Measurements from ENCODE around the gene PRPH.

DNA sequence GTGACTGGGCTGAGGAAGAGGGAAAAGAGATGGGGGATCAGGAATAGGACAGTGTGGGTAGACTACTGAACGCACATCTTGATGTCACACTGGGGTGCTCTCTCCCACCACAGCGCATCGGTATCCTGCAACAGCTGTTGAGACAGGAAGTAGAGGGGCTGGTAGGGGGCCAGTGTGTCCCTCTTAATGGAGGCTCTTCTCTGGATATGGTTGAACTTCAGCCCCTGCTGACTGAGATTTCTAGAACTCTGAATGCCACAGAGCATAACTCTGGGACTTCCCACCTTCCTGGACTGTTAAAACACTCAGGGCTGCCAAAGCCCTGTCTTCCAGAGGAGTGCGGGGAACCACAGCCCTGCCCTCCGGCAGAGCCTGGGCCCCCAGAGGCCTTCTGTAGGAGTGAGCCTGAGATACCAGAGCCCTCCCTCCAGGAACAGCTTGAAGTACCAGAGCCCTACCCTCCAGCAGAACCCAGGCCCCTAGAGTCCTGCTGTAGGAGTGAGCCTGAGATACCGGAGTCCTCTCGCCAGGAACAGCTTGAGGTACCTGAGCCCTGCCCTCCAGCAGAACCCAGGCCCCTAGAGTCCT, 35.2 kb downstream of the PRPH start:
- TF ChIP-seq, protein P1, sequence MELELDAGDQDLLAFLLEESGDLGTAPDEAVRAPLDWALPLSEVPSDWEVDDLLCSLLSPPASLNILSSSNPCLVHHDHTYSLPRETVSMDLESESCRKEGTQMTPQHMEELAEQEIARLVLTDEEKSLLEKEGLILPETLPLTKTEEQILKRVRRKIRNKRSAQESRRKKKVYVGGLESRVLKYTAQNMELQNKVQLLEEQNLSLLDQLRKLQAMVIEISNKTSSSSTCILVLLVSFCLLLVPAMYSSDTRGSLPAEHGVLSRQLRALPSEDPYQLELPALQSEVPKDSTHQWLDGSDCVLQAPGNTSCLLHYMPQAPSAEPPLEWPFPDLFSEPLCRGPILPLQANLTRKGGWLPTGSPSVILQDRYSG (CRISPR knock-in tag; IDR thresholded peaks at IDR 0.05): no peak
- TF ChIP-seq SMAD9 (CRISPR knock-in tag; IDR thresholded peaks at IDR 0.05): no peak
- TF ChIP-seq, protein P2, sequence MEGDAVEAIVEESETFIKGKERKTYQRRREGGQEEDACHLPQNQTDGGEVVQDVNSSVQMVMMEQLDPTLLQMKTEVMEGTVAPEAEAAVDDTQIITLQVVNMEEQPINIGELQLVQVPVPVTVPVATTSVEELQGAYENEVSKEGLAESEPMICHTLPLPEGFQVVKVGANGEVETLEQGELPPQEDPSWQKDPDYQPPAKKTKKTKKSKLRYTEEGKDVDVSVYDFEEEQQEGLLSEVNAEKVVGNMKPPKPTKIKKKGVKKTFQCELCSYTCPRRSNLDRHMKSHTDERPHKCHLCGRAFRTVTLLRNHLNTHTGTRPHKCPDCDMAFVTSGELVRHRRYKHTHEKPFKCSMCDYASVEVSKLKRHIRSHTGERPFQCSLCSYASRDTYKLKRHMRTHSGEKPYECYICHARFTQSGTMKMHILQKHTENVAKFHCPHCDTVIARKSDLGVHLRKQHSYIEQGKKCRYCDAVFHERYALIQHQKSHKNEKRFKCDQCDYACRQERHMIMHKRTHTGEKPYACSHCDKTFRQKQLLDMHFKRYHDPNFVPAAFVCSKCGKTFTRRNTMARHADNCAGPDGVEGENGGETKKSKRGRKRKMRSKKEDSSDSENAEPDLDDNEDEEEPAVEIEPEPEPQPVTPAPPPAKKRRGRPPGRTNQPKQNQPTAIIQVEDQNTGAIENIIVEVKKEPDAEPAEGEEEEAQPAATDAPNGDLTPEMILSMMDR (CRISPR knock-in tag; IDR thresholded peaks at IDR 0.05): no peak
- TF ChIP-seq, protein P3, sequence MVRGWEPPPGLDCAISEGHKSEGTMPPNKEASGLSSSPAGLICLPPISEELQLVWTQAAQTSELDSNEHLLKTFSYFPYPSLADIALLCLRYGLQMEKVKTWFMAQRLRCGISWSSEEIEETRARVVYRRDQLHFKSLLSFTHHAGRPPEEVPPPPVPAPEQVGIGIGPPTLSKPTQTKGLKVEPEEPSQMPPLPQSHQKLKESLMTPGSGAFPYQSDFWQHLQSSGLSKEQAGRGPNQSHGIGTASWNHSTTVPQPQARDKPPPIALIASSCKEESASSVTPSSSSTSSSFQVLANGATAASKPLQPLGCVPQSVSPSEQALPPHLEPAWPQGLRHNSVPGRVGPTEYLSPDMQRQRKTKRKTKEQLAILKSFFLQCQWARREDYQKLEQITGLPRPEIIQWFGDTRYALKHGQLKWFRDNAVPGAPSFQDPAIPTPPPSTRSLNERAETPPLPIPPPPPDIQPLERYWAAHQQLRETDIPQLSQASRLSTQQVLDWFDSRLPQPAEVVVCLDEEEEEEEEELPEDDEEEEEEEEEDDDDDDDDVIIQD (CRISPR knock-in tag; IDR thresholded peaks at IDR 0.05; ENCODE audit: low read depth): no peak

Data from HepG2 (cell line).